Prostate gland (tissue), 2 donors: ENCODE measurements around the gene FMNL2. TPM values are rescaled to one million over a fixed set of nuclear protein-coding genes. Genes with fewer than 3 reads are reported as not detected.

ENCODE experiments used
- DNase-seq: peaks from one replicate; pipeline ENCODE4 v3.0.0-alpha.2; 2019; ENCODE audit warnings: low spot score
- H3K27ac ChIP-seq, 2 donors: fragments of 200-600 bp; sonication (generic); 2 replicates each; pipeline ENCODE4 v1.5.1; 2017 to 2019
- H3K27me3 ChIP-seq: fragments of 200-600 bp; sonication (generic); replicated peaks from 2 replicates; pipeline ENCODE4 v1.5.1; 2019; ENCODE audit not compliant: insufficient read depth
- H3K36me3 ChIP-seq, 2 donors: fragments of 200-600 bp; sonication (generic); 1 replicate in 1 of 2; 2 replicates in 1 of 2; pipeline versions ENCODE4 v1.5.1 to v1.8.1; 2017 to 2019
- H3K4me1 ChIP-seq: fragments of 200-600 bp; sonication (generic); replicated peaks from 2 replicates; pipeline ENCODE4 v1.5.1; 2019
- H3K4me3 ChIP-seq, 2 donors: fragments of 200-600 bp; sonication (generic); 2 replicates each; pipeline ENCODE4 v1.5.1; 2017 to 2019
- H3K9me3 ChIP-seq: fragments of 200-600 bp; sonication (generic); 2 replicates; pipeline ENCODE4 v1.5.1; 2017
- CTCF ChIP-seq, 4 experiments: fragments of 200-600 bp in 2 of 4; fragments of 450-650 bp in 2 of 4; sonication (generic) in 2 of 4; IDR thresholded peaks; 1 replicate in 3 of 4; 2 replicates in 1 of 4; pipeline ENCODE4 v1.5.1; 2016 to 2019; ENCODE audit warnings: antibody characterized with exemption in 4 of 4, mild to moderate bottlenecking in 2 of 4, moderate library complexity in 2 of 4
- POLR2A ChIP-seq: fragments of 450-650 bp; IDR thresholded peaks from one replicate; pipeline ENCODE4 v1.6.1; 2016; ENCODE audit warnings: antibody characterized with exemption, mild to moderate bottlenecking
- POLR2AphosphoS5 ChIP-seq: sonication (generic); formaldehyde crosslinking; IDR thresholded peaks from one replicate; pipeline ENCODE4 v1.6.1; 2017; ENCODE audit warnings: antibody characterized with exemption
- WGBS: methylation state at CpG from one replicate; pipeline ENCODE4 v1.1.5; 2018; 5-methylcytosine and 5-hydroxymethylcytosine counted together
- intact Hi-C: fragments of 100-400 bp; cut with DNase I; formaldehyde crosslinking; loops from one replicate; pipeline ENCODE4 v1.14.2; 2022
- total RNA-seq, 2 donors: library from RNA; depleted of rRNA; stranded (reverse); fragments of >200 nt; gene quantifications; one replicate each; pipeline ENCODE4 v1.1.0, GENCODE V29; 2016

Gene FMNL2
- total RNA-seq, 2 donors from 2014 or later = 9.8 to 19.4 TPM

DNA sequence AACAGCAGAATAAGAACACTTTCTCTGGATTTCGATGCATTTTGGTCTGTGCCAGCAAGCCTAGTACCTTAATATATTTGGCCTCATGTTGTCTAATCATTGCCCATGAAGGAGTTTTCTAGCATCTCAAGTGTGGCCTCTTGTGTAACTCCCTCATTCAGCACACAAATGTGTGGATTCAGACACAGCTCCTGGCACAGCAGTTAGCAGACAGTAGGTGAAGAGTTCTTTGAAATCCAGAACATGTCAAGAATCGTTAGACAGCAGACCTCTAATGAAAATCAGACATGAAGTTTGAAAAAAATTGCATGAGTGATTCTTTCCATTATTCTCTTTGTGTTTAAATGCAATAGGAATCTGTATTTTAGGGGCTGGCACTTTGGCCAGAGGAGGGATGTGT, 177.0 kb downstream of the FMNL2 start:
- Histone ChIP-seq H3K36me3 (no peaks in the 10 kb centered on the region), H3K4me3 (no peak overlapping the region), H3K27me3 (no peaks in the 10 kb centered on the region), H3K4me1 (no peaks in the 10 kb centered on the region), H3K27ac (no peak overlapping the region), H3K9me3 (no peaks in the 10 kb centered on the region)
- DNase-seq = no peak
- intact Hi-C loops = no loop called here
- WGBS = 56% methylated on average over 2 of the region's 2 CpGs
- TF ChIP-seq CTCF (IDR thresholded peaks at IDR 0.05) (no peak), POLR2AphosphoS5 (no peak), POLR2A (no peak)

GRCh38 chr2:152513029-152513428, 178.1 kb downstream of the FMNL2 start:
- Histone ChIP-seq H3K36me3 (no peaks in the 10 kb centered on the region), H3K27me3 (no peaks in the 10 kb centered on the region), H3K4me3 (no peak overlapping the region), H3K27ac (no peak overlapping the region), H3K4me1 (no peaks in the 10 kb centered on the region), H3K9me3 (no peaks in the 10 kb centered on the region)
- WGBS = 72% methylated on average over 4 of the region's 4 CpGs
- TF ChIP-seq POLR2AphosphoS5 (no peak), POLR2A (no peak), CTCF (IDR thresholded peaks at IDR 0.05) (no peak)
- no peak for DNase-seq
- intact Hi-C loops = no loop called here

- 27% methylated on average over 2 of the region's 2 CpGs for WGBS
- H3K9me3 ChIP-seq = no peaks in the 10 kb centered on the region
- intact Hi-C loops = no loop called here
- TF ChIP-seq POLR2A (no peak), POLR2AphosphoS5 (no peak), CTCF (IDR thresholded peaks at IDR 0.05) (no peak)
- no peaks in the 10 kb centered on the region for H3K27me3 ChIP-seq
- no peak for DNase-seq
- H3K4me3 ChIP-seq = no peak overlapping the region
- H3K27ac ChIP-seq = no peak overlapping the region
- H3K4me1 ChIP-seq = no peaks in the 10 kb centered on the region
- H3K36me3 ChIP-seq = no peaks in the 10 kb centered on the region
Observed at GRCh38 chr2:152513681-152514080, 178.7 kb downstream of the FMNL2 start.

- Histone ChIP-seq H3K9me3 (no peaks in the 10 kb centered on the region), H3K4me1 (no peaks in the 10 kb centered on the region), H3K4me3 (no peak overlapping the region), H3K36me3 (no peaks in the 10 kb centered on the region), H3K27ac (no peak overlapping the region), H3K27me3 (no peaks in the 10 kb centered on the region)
- TF ChIP-seq POLR2A = no peak
- no peak for TF ChIP-seq CTCF (IDR thresholded peaks at IDR 0.05)
- no peak for TF ChIP-seq POLR2AphosphoS5
- DNase-seq = no peak
- 75% methylated on average over 1 of the region's 1 CpG for WGBS
- intact Hi-C loops = no loop called here
Observed at GRCh38 chr2:152518034-152518433, 183.1 kb downstream of the FMNL2 start.

DNA sequence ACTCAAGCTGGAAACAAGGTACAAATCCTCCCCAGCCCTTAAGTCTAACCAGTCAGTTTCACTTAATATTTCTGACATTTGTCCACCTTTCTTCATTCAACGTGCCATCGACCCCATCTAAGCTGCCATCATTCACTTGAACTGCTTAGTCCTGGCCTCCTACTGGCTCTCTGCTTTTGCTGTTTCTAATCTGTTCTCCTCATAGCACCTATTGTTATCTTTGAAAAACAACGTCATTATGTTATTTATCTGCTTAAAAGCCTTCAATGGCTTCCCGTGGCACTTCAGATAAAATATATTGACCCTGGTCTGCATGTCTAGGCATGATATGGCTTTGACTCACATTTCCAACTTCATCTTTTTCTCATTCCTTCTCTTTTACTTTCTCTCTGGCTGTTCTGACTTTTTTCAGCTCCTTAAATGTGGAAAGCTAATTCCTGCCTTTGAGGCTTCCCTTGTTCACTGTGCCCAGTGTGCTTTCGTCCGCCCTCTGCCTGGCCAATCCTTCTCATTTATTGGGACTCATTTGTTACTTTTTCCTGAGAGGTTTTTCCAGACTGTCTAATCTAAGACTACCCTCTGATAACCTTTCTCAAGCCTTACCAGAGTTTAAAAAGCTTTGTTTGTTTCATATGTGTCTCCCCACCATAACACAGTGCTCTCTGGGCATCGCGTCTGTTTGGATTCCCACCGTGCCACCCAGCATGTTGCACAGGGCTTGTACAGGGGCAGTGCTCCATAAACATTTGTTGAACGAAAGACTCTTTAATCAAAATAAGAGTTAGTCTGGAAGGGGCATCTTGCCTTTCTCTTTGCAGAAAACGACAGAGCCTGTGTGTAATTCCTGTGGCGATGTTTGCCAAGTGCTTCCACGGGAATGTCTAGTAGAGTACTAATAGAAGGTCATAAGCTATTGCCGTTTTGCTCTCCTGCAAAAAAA, 183.9 kb downstream of the FMNL2 start:
- 51% methylated on average over 14 of the region's 14 CpGs for WGBS
- H3K4me1 ChIP-seq = no peaks in the 10 kb centered on the region
- no peak for DNase-seq
- no peak overlapping the region for H3K27ac ChIP-seq
- H3K36me3 ChIP-seq = no peaks in the 10 kb centered on the region
- H3K4me3 ChIP-seq = no peak overlapping the region
- H3K27me3 ChIP-seq = no peaks in the 10 kb centered on the region
- no peaks in the 10 kb centered on the region for H3K9me3 ChIP-seq
- intact Hi-C loops = no loop called here
- TF ChIP-seq POLR2AphosphoS5 (no peak), POLR2A (no peak), CTCF (IDR thresholded peaks at IDR 0.05) (no peak)
